Measurements from ENCODE around the gene SLC9A3. TPM values are rescaled to one million over a fixed set of nuclear protein-coding genes. Genes with fewer than 3 reads are reported as not detected.

Gene SLC9A3
- total and polyA plus RNA-seq, 8 donors = 0.60 to 1.9 (median 0.95) TPM

- peak in 1 of 4 donors; percentile 16 for ATAC-seq
- WGBS, 2 donors = 69 to 73% methylated on average over 11 of the region's 11 CpGs
- peak in 1 of 6 donors; percentile 34 for DNase-seq
Observed at GRCh38 chr5:424301-425110, 99.7 kb downstream of the SLC9A3 start.

GRCh38 chr5:423626-424261 lies 100.5 kb downstream of the SLC9A3 start:
- WGBS, 2 donors = 65 to 81% methylated on average over 23 to 24 of the region's 24 CpGs
- TF ChIP-seq, protein P1, sequence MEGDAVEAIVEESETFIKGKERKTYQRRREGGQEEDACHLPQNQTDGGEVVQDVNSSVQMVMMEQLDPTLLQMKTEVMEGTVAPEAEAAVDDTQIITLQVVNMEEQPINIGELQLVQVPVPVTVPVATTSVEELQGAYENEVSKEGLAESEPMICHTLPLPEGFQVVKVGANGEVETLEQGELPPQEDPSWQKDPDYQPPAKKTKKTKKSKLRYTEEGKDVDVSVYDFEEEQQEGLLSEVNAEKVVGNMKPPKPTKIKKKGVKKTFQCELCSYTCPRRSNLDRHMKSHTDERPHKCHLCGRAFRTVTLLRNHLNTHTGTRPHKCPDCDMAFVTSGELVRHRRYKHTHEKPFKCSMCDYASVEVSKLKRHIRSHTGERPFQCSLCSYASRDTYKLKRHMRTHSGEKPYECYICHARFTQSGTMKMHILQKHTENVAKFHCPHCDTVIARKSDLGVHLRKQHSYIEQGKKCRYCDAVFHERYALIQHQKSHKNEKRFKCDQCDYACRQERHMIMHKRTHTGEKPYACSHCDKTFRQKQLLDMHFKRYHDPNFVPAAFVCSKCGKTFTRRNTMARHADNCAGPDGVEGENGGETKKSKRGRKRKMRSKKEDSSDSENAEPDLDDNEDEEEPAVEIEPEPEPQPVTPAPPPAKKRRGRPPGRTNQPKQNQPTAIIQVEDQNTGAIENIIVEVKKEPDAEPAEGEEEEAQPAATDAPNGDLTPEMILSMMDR (IDR thresholded peaks at IDR 0.05) = no peak
- FAIRE-seq (no peak), ATAC-seq (no peak), DNase-seq (peak in 1 of 6 donors; percentile 50)
- Histone ChIP-seq H3K36me3 (no peaks in the 10 kb centered on the region), H3K27ac (no peak overlapping the region), H3K4me3 (no peak overlapping the region), H3K4me1 (no peaks in the 10 kb centered on the region), H3K9me3 (no peaks in the 10 kb centered on the region), H3K27me3 (no peaks in the 10 kb centered on the region)
- intact Hi-C loops (cut with DNase I) = no loop called here

More at GRCh38 chr5:424301-425110, 99.7 kb downstream of the SLC9A3 start:
- no peak for FAIRE-seq
- H3K4me3 ChIP-seq = no peak overlapping the region
- no peaks in the 10 kb centered on the region for H3K9me3 ChIP-seq
- no peaks in the 10 kb centered on the region for H3K27me3 ChIP-seq
- no peak overlapping the region for H3K27ac ChIP-seq
- no peaks in the 10 kb centered on the region for H3K4me1 ChIP-seq
- TF ChIP-seq, protein P1 (IDR thresholded peaks at IDR 0.05) = no peak
- intact Hi-C loops (cut with DNase I) = no loop called here
- H3K36me3 ChIP-seq = no peaks in the 10 kb centered on the region

DNA sequence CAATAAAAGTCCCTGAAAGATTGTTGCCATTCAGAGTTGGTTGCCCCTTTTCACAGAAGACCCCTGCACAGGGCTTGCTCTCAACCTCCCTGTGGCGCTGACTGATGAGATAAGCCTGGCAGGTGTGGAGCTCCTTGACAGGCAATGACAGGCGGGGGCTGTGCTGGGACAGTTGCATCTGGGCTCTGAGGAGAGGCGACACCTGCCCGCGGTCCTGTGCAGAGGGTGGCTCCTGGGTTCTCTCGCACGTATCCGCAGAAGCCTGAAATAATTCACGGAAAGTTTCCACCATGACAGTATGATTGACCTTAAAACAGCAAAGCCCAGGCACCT lies 101.0 kb downstream of the SLC9A3 start:
- TF ChIP-seq, protein P1 (IDR thresholded peaks at IDR 0.05) = no peak
- H3K4me3 ChIP-seq = no peak overlapping the region
- H3K27ac ChIP-seq = no peak overlapping the region
- H3K4me1 ChIP-seq = no peaks in the 10 kb centered on the region
- H3K9me3 ChIP-seq = no peaks in the 10 kb centered on the region
- ATAC-seq (no peak), FAIRE-seq (no peak), DNase-seq (peak in 1 of 6 donors; percentile 39)
- no peaks in the 10 kb centered on the region for H3K36me3 ChIP-seq
- intact Hi-C loops (cut with DNase I) = no loop called here
- H3K27me3 ChIP-seq = no peaks in the 10 kb centered on the region
- 62 to 74% methylated on average over 9 of the region's 9 CpGs for WGBS, 2 donors

- DNase-seq (peak in 1 of 6 donors; percentile 30), FAIRE-seq (no peak), ATAC-seq (no peak)
- intact Hi-C loops (cut with DNase I) = no loop called here
- WGBS, 2 donors = 76 to 80% methylated on average over 32 of the region's 32 CpGs
- no peaks in the 10 kb centered on the region for H3K36me3 ChIP-seq
- no peaks in the 10 kb centered on the region for H3K4me1 ChIP-seq
- no peaks in the 10 kb centered on the region for H3K27me3 ChIP-seq
- no peak overlapping the region for H3K27ac ChIP-seq
- H3K9me3 ChIP-seq = no peaks in the 10 kb centered on the region
- H3K4me3 ChIP-seq = no peak overlapping the region
- TF ChIP-seq, protein P1 (IDR thresholded peaks at IDR 0.05) = no peak
Observed at GRCh38 chr5:422323-423232, 101.7 kb downstream of the SLC9A3 start.

All from pancreas (tissue), 10 donors.